GM18520 (cell line): Measurements from ENCODE around the gene ODC1.

ENCODE experiments used
- ATAC-seq: cut with Tn5 transposase; IDR thresholded peaks from one replicate; pipeline ENCODE4 v1.9.1; 2021; ENCODE audit not compliant: unreplicated experiment

The ODC1 gene

DNA sequence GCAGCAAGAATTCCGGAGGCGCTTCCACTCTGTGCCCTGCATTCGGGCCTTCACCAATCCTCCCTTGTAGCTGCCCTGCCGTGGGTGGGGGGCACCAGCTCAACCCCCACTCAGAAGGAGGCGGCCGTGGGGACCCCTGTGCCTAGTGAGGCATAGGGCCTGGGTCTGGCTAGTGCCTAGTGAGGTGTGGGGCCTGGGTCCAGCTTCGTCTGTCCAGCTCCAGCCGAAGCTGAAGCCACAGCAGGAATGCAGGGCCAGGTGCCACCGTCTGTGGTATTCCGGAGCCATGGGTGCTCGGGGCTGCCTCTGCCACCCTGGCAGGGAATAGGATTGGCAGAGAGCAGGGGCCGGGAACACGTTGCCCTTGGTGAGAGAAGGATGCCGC, 12.3 kb downstream of the ODC1 start:
- ATAC-seq: no peak

DNA sequence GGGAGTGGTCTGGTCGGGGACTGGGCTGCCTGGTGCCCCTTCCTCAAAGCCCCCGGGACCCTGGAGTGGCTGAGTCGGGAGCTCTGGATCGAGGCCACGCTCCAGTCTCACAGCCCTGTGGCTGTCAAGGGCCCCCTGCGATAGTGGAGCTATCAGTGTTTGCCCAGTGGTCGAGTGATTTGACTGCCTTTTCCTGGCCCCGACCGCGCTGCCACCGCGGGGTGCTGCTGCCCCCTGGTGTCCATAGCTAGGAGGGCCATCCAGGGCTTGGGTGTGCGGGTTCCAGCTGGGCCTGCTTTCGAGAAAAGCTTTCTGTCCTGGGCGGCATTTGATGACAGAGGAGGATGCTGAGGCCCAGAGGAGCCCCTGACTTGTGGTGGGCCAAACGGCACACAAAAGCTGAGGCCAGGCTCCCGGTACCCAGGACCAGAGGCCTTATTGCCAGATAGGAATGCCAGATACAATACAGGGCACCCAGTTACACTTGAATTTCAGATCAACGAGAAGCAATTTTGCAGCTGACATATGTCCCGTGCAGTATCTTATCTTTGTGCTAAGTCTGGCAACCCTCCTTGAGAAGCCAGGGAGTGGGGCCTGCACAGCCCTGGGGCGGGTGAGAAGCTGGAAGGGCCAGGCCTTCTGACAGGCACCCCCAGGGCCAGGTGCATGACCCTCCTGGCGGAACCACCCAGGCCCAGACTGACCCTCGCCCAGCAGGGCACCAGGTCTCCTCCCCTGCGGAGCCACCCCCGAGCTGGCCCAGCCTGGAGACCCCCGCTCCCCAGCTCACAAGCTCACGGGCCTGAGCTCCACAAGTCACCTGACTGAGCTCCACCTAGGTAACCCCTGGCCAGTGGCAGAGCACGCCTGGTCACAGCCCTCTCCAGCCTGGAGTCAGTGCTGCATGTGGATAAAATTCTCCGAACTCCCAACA, 13.0 kb downstream of the ODC1 start:
- ATAC-seq: no peak

DNA sequence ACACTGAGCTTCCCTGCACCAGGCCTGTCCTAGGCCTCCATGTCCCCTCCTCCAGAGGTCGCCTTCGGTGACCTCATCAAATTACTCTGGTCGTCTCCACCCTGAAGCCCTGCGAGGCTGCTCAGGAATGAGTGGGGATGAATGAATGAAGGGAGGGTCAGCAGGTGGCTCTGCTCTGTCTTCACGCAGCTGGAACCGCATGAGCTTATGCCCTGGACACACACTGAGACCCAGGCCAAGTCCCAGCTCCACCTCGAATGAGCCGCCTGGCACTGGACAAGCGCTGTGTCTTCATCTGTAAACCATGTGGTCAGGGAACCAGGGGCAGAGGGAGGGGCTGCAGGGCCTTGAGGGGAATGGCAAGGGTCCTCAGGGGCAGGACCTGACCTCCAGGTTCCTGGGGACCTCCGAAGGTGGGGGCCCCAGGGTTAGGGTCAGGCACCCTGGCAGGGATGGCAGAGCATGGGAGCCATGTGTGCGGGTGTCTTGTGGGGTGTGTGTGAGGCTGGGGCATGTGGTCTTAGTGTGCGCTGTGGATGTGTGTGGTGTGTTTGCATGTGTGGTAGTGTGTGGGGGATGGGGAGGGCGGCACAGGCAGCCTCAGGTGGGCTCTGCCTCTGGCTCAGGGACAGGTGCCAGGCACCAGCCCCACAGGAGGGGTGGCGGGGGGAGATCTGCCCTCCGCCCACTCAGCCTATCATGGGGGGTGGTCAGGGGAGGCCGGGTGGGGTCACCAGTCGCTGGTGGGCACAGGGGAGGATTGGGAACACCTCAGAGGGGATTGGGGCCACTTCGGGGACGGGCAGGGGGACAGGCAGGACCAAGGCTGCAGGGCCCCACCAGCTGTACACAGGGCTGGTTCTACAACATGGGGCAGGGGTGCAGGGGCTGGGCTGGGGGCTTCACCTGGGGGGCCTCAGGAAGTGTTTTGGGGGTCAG, 13.9 kb downstream of the ODC1 start:
- no peak for ATAC-seq

- no peak for ATAC-seq
Measured at GRCh38 chr2:10433264-10433946, 14.7 kb downstream of the ODC1 start.

GRCh38 chr2:10432311-10433181, 15.6 kb downstream of the ODC1 start:
- no peak for ATAC-seq

- no peak for ATAC-seq
Measured at GRCh38 chr2:10431797-10432196, 16.3 kb downstream of the ODC1 start.

GRCh38 chr2:10430886-10431622, 17.1 kb downstream of the ODC1 start:
- ATAC-seq: no peak

DNA sequence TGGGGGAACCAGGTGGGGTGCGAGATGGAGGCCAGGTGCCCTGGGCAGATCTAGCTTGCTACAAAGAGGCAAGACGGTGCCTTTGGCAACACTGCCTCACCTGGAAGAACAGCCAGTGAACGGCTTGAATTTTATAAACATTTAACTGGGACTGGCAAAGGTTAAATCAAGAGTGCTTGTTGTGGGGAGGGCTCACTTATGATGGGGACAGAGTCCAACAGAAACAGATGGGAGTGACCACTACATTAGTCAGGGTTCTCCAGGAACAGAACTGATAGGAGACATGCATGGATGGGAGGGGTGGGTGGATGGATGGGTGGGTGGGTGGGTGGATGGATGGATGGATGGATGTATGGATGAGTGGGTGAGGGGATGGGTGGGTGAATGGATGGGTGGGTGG, 19.2 kb downstream of the ODC1 start:
- no peak for ATAC-seq

- no peak for ATAC-seq
Measured at GRCh38 chr2:10428355-10428754, 19.8 kb downstream of the ODC1 start.

- no peak for ATAC-seq
Measured at GRCh38 chr2:10427618-10427949, 20.5 kb downstream of the ODC1 start.

DNA sequence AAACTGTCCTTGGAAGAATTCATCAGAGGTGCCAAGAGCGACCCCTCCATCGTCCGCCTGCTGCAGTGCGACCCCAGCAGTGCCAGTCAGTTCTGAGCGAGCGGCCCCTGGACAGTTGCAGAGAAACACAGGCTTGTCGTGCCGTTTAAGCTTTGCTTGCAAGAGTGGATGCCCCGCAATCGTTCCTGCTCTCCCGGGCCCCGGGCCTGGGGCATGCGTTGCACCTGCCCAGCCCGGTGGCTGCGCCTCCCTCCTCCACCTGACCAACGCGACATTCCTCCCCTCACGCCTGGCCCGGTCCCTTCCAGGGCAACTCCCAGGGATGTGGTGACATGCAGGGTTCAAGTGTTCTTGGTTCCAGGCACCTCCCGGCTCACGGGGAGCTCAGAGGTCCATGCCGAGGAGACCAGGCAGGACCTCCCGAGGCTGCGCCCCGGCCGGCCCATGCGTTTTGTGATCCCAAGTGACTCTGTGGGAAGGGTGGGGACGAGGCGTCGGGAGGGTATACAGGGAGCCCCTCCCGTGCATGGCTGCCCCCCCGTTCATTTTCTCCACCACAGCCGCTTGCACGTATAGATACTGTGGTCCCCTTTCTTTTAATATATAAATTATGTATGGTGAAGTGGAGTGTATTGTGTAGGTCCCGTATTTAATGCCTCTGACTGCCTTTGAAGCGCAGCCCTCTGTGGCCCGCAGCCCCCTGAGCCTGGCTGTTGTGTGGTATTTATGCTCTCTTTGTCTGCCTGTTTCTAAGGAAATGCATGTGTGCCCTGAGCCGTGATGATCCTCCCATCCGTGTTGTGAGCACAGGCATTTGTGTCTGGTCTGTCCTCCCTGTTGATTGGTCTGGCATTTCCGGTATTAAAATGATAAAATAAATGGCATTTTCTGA, 21.2 kb downstream of the ODC1 start:
- ATAC-seq: no peak

GRCh38 chr2:10425699-10426098, 22.4 kb downstream of the ODC1 start:
- no peak for ATAC-seq

DNA sequence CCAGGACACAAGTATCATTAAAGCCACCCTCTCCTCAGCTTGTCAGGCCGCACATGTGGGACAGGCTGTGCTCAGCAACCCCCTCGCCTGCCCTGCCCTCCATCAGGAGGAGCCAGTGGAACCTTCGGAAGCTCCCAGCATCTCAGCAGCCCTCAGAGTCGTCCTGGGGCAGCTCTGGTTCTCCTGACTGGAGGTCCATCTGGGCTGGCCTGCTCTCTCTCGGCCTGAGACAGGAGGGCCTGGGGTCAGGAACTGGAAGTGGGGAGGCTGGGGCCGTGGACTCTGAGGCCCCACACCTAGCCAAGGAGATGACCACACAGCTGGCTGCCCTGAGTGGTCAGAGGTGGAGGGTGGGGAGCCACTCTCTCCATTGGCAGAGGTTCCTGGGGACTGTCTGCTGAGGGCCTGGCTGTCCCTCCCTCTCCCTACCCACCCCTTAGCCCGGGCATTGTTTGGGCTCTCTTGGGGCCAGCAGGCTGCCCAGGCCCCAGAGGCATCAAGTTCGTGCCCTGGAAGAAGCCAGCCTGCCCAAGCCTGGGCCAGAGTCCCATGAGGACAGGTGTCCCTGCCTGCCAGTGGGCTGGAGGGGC, 23.1 kb downstream of the ODC1 start:
- no peak for ATAC-seq

DNA sequence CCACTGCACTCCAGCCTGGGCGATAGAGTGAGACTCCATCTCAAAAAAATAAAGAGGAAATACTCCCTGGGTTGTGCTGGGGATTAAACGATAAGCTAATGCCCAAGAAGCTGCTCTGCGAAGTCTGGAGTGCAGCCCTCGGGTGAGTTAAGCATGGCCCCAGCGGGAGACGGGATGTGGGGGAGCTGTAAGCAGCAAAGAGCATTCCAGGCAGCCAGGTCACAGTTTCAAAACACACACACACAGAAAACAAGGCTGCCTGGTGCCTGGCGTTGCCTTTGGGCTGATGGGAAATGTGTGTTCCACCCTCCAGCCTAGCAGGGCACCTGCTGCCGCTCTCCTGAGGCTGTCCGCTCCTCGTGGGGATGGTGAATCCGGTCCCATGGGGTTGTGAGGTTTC, 24.1 kb downstream of the ODC1 start:
- no peak for ATAC-seq

- no peak for ATAC-seq
Measured at GRCh38 chr2:10423400-10423774, 24.7 kb downstream of the ODC1 start.

DNA sequence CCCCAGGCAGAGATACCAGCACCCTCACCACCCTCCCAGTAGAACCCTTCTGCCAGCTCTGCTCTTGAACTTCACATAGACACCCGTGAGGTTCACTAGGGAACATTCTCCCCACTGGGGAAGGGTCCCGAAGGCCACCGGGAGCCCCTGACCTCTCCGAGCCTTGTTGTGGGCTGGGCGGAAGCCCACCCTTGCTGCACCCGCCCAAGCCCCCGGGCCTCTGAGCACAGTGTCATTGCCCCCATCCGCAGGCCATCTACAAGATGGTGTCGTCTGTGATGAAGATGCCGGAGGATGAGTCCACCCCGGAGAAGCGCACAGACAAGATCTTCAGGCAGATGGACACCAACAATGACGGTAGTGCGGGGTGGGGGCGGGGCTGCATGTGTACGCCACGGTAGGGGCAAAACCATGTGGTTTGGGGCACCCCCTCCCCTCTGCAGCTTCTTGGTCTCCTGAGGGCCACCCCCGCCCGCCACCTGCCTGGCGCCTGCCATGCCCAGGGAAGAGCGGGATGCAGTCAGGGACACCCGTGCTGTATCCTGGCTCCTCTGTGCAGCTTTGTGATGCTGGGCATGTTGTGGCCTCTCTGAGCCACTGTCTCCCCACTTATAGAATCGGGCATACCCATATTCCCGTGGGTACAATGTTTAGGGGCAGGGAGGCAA, 25.3 kb downstream of the ODC1 start:
- ATAC-seq: no peak

DNA sequence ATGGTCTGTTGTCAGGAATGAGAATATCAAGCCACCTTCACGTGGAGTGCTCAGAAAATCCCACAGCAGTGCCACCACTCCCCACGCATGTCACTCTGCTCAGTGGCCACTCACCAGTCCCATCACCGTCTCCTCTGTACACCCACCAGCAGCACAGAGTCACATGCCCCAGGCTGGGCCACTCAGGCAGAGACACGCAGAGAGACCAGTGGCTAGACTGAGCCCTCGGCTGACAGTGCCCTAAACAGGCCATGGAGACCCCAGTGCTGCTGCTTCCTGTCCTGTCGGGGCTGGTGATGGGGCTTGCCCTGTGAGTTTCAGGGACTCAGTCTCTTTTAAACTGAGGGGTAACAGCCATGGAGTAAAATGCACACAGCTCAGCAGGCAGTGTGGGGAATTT, 25.9 kb downstream of the ODC1 start:
- no peak for ATAC-seq
